ENCODE results near the gene SEMA5A.

Gene SEMA5A

GRCh38 chr5:9505225-9505624 is 40.6 kb downstream of the SEMA5A start:
- Histone ChIP-seq H3K18ac (ENCODE audit: low read depth in 1 of 2, low read length in 2 of 2) (no peak overlapping the region), H2BK120ac (ENCODE audit: low read depth, low read length) (no peak overlapping the region), H3K9ac (ENCODE audit: low read length) (peak overlapping the region; percentile 76), H3K4me3 (ENCODE audit: insufficient read depth in 1 of 2, low read depth in 1 of 2, low read length in 2 of 2) (no peak overlapping the region), H2BK15ac (ENCODE audit: low read depth, poor library complexity, severe bottlenecking) (no peak overlapping the region), H2AFZ (ENCODE audit: low read depth, low read length) (no peak overlapping the region), H2AK5ac (ENCODE audit: low read length, severe bottlenecking) (peak overlapping the region; percentile 67), H3K36me3 (ENCODE audit: control insufficient read depth in 1 of 2, insufficient read depth in 2 of 2, low read depth in 1 of 2, low read length in 2 of 2) (no peaks in the 10 kb centered on the region), H4K8ac (ENCODE audit: low read length) (no peak overlapping the region), H3K27me3 (ENCODE audit: control insufficient read depth in 1 of 2, insufficient read depth in 1 of 2, low read length in 2 of 2) (no peaks in the 10 kb centered on the region), H3K79me1 (replicated peaks; ENCODE audit: low read length, poor library complexity, severe bottlenecking) (peaks cover 29% of the 10 kb centered on the region), H2BK5ac (ENCODE audit: low read depth, low read length, poor library complexity, severe bottlenecking) (no peak overlapping the region), H3K4me1 (ENCODE audit: control insufficient read depth, insufficient read depth, low read depth, low read length) (peaks cover 5% of the 10 kb centered on the region), H2BK12ac (ENCODE audit: low read length in 2 of 2) (no peak overlapping the region), H3K9me3 (ENCODE audit: control insufficient read depth, low read length) (no peaks in the 10 kb centered on the region), H3K4ac (ENCODE audit: low read depth in 1 of 2, low read length in 2 of 2) (no peak overlapping the region), H3K4me2 (ENCODE audit: low read length, poor library complexity, severe bottlenecking) (peak overlapping the region; percentile 7), H3K14ac (ENCODE audit: low read length in 2 of 2) (no peak overlapping the region), H3K27ac (ENCODE audit: low read length, poor library complexity, severe bottlenecking) (peak overlapping the region; percentile 52), H4K91ac (ENCODE audit: low read length) (no peak overlapping the region), H3K23ac (ENCODE audit: low read length in 2 of 2) (no peak overlapping the region)
- DNase-seq = no peak
- WGBS = 100% methylated on average over 1 of the region's 2 CpGs

GRCh38 chr5:9502864-9503263 is 43.0 kb downstream of the SEMA5A start:
- H3K4me2 ChIP-seq (ENCODE audit: low read length, poor library complexity, severe bottlenecking) = no peak overlapping the region
- no peak overlapping the region for H2BK120ac ChIP-seq (ENCODE audit: low read depth, low read length)
- no peak overlapping the region for H3K9ac ChIP-seq (ENCODE audit: low read length)
- H3K4me1 ChIP-seq (ENCODE audit: control insufficient read depth, insufficient read depth, low read depth, low read length) = peaks cover 3% of the 10 kb centered on the region
- H3K4ac ChIP-seq (ENCODE audit: low read depth in 1 of 2, low read length in 2 of 2) = no peak overlapping the region
- no peak overlapping the region for H4K91ac ChIP-seq (ENCODE audit: low read length)
- H3K23ac ChIP-seq (ENCODE audit: low read length in 2 of 2) = no peak overlapping the region
- H3K4me3 ChIP-seq (ENCODE audit: insufficient read depth in 1 of 2, low read depth in 1 of 2, low read length in 2 of 2) = no peak overlapping the region
- no peaks in the 10 kb centered on the region for H3K36me3 ChIP-seq (ENCODE audit: control insufficient read depth in 1 of 2, insufficient read depth in 2 of 2, low read depth in 1 of 2, low read length in 2 of 2)
- no peak overlapping the region for H4K8ac ChIP-seq (ENCODE audit: low read length)
- no peak overlapping the region for H3K14ac ChIP-seq (ENCODE audit: low read length in 2 of 2)
- DNase-seq = no peak
- no peak overlapping the region for H2BK5ac ChIP-seq (ENCODE audit: low read depth, low read length, poor library complexity, severe bottlenecking)
- no peaks in the 10 kb centered on the region for H3K27me3 ChIP-seq (ENCODE audit: control insufficient read depth in 1 of 2, insufficient read depth in 1 of 2, low read length in 2 of 2)
- no peak overlapping the region for H3K18ac ChIP-seq (ENCODE audit: low read depth in 1 of 2, low read length in 2 of 2)
- WGBS = 100% methylated on average over 1 of the region's 1 CpG
- H2AK5ac ChIP-seq (ENCODE audit: low read length, severe bottlenecking) = no peak overlapping the region
- H2AFZ ChIP-seq (ENCODE audit: low read depth, low read length) = no peak overlapping the region
- peaks cover 30% of the 10 kb centered on the region for H3K79me1 ChIP-seq (replicated peaks; ENCODE audit: low read length, poor library complexity, severe bottlenecking)
- H2BK12ac ChIP-seq (ENCODE audit: low read length in 2 of 2) = no peak overlapping the region
- H3K27ac ChIP-seq (ENCODE audit: low read length, poor library complexity, severe bottlenecking) = no peak overlapping the region
- no peak overlapping the region for H2BK15ac ChIP-seq (ENCODE audit: low read depth, poor library complexity, severe bottlenecking)
- H3K9me3 ChIP-seq (ENCODE audit: control insufficient read depth, low read length) = no peaks in the 10 kb centered on the region

- Histone ChIP-seq H2BK12ac (ENCODE audit: low read length in 2 of 2) (peak overlapping the region in 1 of 2 experiments; percentile 31), H2AK5ac (ENCODE audit: low read length, severe bottlenecking) (peak overlapping the region; percentile 42), H3K14ac (ENCODE audit: low read length in 2 of 2) (no peak overlapping the region), H3K9ac (ENCODE audit: low read length) (no peak overlapping the region), H2BK120ac (ENCODE audit: low read depth, low read length) (no peak overlapping the region), H3K4ac (ENCODE audit: low read depth in 1 of 2, low read length in 2 of 2) (no peak overlapping the region), H2BK5ac (ENCODE audit: low read depth, low read length, poor library complexity, severe bottlenecking) (no peak overlapping the region), H3K9me3 (ENCODE audit: control insufficient read depth, low read length) (no peaks in the 10 kb centered on the region), H3K36me3 (ENCODE audit: control insufficient read depth in 1 of 2, insufficient read depth in 2 of 2, low read depth in 1 of 2, low read length in 2 of 2) (no peaks in the 10 kb centered on the region), H3K18ac (ENCODE audit: low read depth in 1 of 2, low read length in 2 of 2) (no peak overlapping the region), H2AFZ (ENCODE audit: low read depth, low read length) (no peak overlapping the region), H3K4me3 (ENCODE audit: insufficient read depth in 1 of 2, low read depth in 1 of 2, low read length in 2 of 2) (no peak overlapping the region), H3K27ac (ENCODE audit: low read length, poor library complexity, severe bottlenecking) (no peak overlapping the region), H3K27me3 (ENCODE audit: control insufficient read depth in 1 of 2, insufficient read depth in 1 of 2, low read length in 2 of 2) (no peaks in the 10 kb centered on the region), H3K79me1 (replicated peaks; ENCODE audit: low read length, poor library complexity, severe bottlenecking) (peaks cover 31% of the 10 kb centered on the region), H2BK15ac (ENCODE audit: low read depth, poor library complexity, severe bottlenecking) (no peak overlapping the region), H3K4me1 (ENCODE audit: control insufficient read depth, insufficient read depth, low read depth, low read length) (peaks cover 3% of the 10 kb centered on the region), H3K4me2 (ENCODE audit: low read length, poor library complexity, severe bottlenecking) (no peak overlapping the region), H3K23ac (ENCODE audit: low read length in 2 of 2) (no peak overlapping the region), H4K8ac (ENCODE audit: low read length) (no peak overlapping the region), H4K91ac (ENCODE audit: low read length) (no peak overlapping the region)
- WGBS = 36% methylated on average over 3 of the region's 4 CpGs
- DNase-seq = peak; percentile 76
These were observed 43.6 kb downstream of the SEMA5A start for GRCh38 chr5:9502050-9502834.

GRCh38 chr5:9500625-9501024 is 45.2 kb downstream of the SEMA5A start:
- Histone ChIP-seq H2BK120ac (ENCODE audit: low read depth, low read length) (no peak overlapping the region), H3K79me1 (replicated peaks; ENCODE audit: low read length, poor library complexity, severe bottlenecking) (peaks cover 28% of the 10 kb centered on the region), H3K4me2 (ENCODE audit: low read length, poor library complexity, severe bottlenecking) (no peak overlapping the region), H2BK5ac (ENCODE audit: low read depth, low read length, poor library complexity, severe bottlenecking) (no peak overlapping the region), H4K91ac (ENCODE audit: low read length) (no peak overlapping the region), H4K8ac (ENCODE audit: low read length) (no peak overlapping the region), H3K4me1 (ENCODE audit: control insufficient read depth, insufficient read depth, low read depth, low read length) (peaks cover 3% of the 10 kb centered on the region), H3K27me3 (ENCODE audit: control insufficient read depth in 1 of 2, insufficient read depth in 1 of 2, low read length in 2 of 2) (no peaks in the 10 kb centered on the region), H3K14ac (ENCODE audit: low read length in 2 of 2) (no peak overlapping the region), H3K9me3 (ENCODE audit: control insufficient read depth, low read length) (no peaks in the 10 kb centered on the region), H3K4me3 (ENCODE audit: insufficient read depth in 1 of 2, low read depth in 1 of 2, low read length in 2 of 2) (no peak overlapping the region), H2BK15ac (ENCODE audit: low read depth, poor library complexity, severe bottlenecking) (no peak overlapping the region), H2AFZ (ENCODE audit: low read depth, low read length) (no peak overlapping the region), H3K23ac (ENCODE audit: low read length in 2 of 2) (no peak overlapping the region), H3K9ac (ENCODE audit: low read length) (no peak overlapping the region), H2AK5ac (ENCODE audit: low read length, severe bottlenecking) (no peak overlapping the region), H3K4ac (ENCODE audit: low read depth in 1 of 2, low read length in 2 of 2) (no peak overlapping the region), H2BK12ac (ENCODE audit: low read length in 2 of 2) (no peak overlapping the region), H3K18ac (ENCODE audit: low read depth in 1 of 2, low read length in 2 of 2) (no peak overlapping the region), H3K27ac (ENCODE audit: low read length, poor library complexity, severe bottlenecking) (no peak overlapping the region), H3K36me3 (ENCODE audit: control insufficient read depth in 1 of 2, insufficient read depth in 2 of 2, low read depth in 1 of 2, low read length in 2 of 2) (no peaks in the 10 kb centered on the region)
- 100% methylated on average over 1 of the region's 2 CpGs for WGBS
- no peak for DNase-seq

Measured in mesenchymal stem cell (in vitro differentiated cells and primary cell).